GM11168 (cell line): ENCODE data around the gene SLIT3.
"Not testable (repeated sequence)": the region's sequence is repeated elsewhere in the genome, so short reads cannot be mapped to it uniquely, and the experiment has no call there.

ENCODE experiments used
- in situ Hi-C: fragments of 300-500 bp; cut with MboI; formaldehyde crosslinking; loops from one replicate; pipeline ENCODE4 v1.12.0; 2022; ENCODE audit warnings: low sequenced_read_pairs; ENCODE audit not compliant: unreplicated experiment

The SLIT3 gene

DNA sequence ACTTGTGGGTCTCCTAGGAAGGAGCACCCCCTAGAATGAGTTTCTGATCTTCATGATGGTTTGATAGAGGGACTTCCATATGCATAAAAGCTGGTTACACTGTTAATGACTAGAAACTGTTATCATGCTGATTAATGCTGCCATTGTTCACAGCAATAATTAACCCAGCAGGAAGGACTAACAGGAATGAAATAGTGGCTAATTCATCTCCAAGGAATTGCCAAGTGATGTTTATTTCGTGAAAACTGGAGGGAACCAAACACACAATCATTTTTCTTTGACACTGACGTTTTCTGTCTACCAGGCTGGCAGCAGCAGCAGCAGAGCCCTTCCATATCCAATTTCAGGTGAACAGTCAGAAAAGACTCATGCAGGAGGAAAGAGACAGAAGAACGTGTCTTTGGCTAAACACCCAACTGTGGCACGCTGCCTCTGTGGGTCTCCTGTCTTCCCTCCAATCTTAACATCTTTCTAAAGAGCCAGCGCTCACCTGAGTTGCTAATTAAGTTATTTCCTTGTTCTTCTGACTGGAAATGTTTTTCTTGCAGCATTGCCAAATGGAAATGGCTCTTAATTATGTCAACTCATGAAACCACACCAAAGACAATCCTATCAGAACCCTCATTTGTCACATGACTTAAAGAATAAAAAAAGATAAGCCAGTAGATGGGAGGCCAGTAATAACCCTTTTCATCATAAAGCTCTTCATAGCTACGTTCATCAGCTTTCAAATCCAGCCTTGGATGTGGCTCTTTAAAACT lies 181.5 kb downstream of the SLIT3 start:
- in situ Hi-C loops, result no loop called here

DNA sequence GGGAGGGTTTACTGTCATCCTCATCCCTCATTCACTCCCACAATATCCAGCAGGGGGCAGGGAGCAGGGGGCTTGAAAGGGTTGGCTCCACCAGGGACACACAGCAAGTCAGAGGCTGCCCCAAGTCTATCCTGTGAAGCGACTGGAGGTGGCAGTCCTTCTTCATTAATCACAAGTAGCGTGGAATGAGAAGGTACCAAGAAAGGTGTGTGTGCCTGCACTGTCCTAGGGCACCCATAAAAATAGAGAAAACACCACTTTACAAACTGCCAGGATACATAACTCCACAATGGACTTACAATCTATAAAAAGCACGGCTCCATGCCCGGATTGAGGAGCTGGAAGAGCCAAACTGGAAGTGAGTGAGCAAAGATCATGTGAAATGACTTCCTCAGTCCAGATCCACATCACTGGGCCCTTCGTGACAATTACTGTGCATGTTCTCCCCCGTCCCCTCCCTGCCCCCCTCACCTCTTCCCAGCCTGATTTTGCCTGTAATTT lies 183.9 kb downstream of the SLIT3 start:
- in situ Hi-C loops, result no loop called here

DNA sequence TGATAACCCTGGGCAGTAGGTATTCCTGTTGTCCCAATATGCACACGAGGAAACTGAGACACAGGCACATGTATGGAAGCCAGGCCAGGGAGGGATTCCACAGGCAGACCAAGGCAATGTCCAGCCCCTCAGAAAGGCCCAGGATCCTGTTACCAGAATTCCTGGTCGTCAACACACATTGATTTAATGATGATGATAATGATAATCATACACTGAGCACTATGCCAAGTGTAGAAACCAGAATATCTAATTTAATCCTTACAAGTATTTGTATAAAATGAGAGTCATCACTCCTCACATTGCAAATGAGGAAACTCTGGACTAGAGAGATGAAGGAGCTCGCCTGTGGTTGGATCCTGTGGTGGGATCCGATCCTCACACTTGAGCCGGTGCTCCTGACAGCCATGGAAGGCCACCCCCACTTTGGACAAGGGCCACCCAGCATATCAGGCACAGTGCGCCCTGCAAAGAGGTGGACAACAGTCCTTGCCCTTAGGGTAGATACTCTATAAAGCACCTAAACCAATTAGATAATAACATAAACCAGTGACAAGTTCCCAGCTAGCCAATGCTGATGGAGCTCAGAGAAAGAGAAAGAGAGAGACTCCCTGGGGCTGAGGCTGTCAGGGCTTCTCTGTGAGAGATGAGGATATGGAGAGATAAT lies 185.3 kb downstream of the SLIT3 start:
- in situ Hi-C loops, result no loop called here

DNA sequence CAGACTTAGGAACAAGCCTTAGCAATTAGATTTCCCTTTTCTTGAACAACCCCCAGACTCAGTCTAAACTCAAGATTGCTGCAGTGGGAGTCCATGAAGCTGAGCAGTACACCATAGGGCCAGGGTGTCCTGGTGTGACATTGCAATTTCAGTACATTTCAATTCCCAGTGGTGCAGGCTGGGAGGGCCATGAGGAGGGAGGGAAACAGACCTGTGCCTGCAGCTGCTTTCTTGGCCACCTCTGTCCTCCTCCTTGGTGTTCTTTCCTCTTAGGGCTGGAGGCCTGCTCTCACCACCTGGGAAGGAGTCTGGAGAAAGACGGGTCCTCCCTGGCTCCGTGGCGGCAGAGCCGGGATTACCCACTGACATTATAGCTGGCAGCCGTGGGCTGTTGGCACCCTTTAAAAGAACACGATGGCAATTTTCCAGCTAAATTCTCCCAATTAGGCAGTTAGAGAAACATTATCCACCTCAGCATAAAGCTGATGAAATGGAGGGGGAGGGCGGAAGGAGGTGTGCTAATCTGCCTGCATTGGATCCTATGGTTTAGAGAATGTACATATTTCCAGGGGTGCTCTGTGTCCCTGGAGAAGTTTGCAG lies 186.4 kb downstream of the SLIT3 start:
- in situ Hi-C loops, result no loop called here

DNA sequence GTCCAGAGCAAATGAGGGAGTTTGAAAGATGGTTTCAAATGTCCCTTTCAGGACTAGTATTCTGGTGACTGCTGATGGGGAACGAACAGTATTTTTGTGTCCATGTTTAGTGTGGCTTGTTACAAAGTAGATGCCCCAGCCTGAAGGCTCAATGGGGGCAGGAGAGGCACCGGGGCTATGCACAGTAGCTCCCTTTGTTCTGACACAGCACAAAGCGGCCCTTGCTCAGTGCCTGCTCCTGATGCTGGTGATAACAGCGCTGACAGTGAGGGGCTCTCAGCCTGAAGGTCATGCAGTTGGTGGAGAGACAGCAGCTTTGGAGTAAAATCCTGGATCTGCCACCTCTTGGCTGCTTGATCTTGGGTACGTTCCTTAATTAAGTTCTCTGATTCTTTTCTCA lies 188.9 kb downstream of the SLIT3 start:
- in situ Hi-C loops, result no loop called here

DNA sequence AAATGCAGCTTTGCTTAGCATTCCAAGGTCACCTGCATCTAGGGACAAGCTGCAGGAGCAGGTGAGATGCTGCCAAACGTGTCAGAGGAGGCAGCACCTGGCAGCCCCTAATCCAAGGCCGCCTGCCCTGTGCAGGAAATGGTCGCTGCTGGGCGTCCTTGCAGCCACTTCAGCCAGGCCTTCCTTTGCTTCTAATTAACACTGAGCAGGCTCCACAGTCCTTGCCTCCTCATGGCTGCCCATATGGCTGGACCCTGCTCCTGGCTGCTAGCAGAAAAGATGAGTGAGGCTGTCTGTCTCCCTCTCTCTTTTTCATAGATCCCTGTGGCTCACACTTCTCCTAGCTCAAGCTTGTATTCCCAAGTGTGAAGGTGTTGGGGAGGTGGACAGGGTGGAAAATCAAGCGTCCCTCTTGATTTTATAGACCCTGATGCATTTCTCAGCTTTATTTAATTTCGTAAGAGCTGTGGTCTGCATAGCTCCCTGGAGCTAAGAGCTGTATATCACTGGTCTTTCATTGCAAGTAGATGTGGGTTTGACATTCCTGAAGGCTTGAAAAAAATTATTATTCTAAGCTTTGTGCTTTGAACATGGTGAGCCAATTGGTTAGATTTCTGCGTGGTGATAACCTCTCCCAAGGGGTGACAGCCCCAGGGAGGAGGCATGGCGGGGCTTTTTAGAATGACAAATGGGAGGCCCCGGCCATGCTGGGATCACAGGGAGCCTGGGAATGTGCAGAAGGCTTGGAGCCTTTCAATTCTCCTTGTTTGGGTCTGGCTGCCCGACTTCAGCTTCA lies 193.8 kb downstream of the SLIT3 start:
- in situ Hi-C loops, result no loop called here

DNA sequence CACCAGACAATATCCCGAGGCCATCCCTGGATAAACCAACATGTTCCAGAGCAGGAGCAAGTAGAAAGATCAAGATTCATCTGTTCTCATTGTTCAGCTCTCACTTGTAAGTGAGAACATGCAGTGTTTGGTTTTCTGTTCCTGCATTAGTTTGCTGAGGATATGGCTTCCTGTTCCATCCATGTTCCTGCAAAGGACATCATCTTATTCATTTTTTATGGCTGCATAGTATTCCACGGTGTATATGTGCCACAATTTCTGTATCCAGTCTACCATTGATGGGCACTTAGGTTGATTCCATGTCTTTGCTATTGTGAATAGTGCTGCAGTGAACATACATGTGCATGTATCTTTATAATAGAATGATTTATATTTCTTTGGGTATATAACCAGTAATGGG lies 195.4 kb downstream of the SLIT3 start:
- in situ Hi-C loops, result not testable (repeated sequence)

DNA sequence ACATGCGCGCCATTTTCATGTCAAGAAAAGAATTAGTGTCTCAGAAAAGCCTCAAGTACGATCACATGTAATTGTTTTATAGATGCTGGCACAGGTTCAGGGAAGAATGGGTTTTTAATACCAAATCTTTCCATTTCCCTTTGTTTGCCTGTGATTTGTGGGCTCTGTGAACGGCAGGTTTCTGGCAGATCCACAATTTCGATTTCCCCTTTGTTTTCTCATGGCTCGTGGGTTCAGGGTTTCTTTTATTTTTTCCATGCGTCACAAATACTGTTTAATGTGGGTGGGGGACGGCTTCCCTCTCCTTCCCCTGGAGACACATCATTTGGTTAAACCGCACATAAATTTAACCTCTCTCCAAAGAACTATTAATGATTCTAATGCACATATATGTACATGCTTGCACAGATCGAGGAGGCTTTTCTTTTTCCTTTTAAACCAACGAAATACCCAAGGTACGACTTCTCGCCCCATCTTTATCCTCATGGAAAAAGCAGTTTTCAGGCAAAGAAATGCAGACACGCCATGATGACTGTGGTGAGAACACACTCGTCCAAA lies 195.9 kb downstream of the SLIT3 start:
- in situ Hi-C loops, result no loop called here

DNA sequence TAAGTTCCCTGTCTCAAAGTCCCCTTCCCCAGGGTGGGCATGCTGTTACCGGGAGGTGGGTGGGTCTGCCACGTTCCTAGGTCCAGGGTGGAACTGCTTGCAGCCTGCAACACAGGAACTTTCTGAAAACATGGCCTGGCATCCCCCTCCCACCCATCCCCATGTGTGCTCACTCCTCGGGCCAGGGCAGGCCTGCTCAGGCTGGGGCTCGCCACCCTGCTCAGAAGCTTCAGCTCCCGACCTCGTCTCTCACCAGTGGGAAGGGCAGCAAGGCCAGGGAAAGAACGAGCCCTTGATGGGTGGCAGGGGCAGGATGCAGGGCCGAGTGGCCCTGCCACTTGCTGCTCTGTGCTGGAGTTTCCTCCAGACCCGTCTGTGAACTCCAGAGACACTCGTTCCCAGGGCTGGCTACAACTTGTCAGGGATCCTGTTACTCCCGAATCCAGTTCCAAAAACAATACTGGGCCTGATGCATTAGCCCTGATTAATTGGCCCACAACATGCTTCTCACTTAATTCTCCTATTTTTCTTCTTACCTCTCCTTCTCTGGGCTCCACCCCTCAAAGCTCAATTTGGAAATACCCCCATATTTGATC lies 197.3 kb downstream of the SLIT3 start:
- in situ Hi-C loops, result no loop called here

DNA sequence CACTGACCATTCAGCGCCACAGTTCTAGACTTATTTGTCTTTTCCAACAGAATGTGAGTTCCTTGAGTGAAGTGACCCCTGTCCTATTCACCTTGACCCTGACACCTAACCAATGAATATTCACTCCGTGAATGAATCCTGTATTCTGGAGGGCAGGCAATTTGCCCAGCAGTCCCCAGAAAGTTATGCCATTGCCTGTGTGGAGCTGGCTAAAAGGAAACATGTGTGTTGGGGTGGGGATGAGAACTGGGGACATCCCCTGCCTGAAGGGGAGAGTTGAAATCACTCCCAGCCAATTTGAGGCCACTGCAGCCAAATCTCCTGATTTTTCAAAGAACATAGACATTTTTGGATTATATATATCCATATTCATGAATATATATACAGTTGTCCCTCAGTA lies 199.0 kb downstream of the SLIT3 start:
- in situ Hi-C loops, result no loop called here

DNA sequence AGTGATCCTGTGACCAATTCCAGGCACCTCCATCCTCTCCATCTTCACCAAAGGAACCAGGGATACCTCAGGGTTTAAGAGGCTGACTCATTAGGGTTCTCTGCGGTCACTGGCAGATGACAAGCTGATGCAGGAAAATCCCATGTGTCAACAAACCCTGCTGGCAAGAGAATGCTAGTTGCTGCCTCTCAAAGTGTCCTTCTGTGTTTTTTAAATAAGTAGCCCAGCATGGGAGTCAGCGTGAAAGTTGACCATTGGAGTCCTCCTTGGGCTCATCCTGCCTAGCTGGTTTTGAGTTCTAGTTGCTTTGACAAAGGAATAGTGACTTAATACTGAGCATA lies 200.2 kb downstream of the SLIT3 start:
- in situ Hi-C loops, result no loop called here

DNA sequence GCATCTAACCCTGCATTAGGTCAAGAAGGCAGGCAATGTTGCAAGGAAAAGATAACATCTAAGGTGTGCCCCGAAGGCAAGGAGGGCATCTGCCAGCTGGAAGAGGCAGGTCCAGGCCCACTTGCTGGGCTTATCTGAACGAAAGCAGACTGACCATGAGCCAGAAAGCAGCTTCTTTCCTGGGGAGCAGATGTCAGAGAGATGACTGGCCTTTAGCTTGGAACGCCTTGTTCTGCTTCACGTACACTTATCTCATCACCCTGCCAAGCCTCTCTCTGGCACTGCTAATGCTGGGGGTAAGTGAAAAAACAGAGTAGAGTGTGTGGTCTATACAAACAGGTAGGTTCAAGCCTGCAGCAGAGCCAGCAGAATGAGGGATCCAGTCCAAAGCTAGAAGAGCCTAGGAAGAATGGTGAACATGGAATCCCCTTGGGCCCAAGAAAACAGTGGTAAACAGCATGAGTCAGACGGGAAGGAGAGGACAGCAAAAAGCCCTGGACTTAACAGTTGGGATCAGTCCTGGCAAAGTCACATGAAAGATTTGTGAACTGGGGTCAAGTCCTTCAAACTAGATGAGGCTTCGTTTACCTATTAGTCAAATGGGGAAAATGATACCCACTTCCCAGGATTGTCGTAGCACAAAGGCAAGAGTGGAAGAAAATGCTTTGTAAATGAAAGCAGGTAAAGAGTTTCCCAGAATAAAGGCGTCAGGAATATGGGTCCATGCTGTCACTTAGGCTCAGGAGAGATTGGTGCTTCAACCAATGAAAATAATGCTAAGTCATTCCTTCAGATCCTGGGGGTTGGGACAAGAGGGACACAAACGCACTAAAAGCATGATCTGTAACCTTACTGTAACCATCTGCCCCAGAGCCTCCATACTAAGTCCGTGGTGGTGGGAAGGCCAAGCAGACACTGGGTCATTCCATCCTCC lies 200.9 kb downstream of the SLIT3 start:
- in situ Hi-C loops, result no loop called here

DNA sequence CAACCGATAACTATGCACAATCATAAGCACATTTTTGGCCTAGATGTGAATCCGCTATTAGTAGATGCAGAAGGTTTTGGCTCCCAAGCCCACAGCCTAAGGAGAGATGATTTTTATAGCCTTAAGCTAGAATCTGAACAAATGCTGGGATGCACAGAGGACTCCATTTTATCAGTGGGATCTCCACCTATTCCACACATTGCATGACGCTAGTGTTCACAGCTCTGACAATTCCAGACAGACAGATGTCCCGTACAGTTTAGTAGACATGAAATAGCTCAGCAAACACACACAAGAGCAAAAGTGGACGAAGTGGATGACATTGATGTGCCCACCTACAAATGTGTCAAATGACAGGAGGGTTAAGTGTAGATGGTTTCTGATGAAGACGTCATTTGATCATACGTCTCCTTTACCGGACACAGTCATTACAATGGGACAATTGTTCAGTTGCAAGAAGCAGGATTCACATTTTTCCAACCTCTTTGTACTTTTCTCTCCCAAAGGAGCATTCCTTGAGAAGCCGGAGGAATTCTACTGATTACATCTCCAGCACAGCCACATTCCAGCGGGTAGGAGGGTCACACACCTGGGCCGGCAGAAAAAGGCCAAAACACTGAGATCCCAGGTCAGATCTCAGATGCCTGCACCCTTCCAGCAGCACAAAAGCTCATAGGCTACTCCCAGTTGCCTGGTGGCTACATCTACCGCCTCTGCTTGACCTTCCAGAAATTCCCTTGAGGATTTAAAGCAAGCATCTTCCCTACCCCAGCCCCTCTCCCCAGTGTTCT lies 202.4 kb downstream of the SLIT3 start:
- in situ Hi-C loops, result no loop called here

DNA sequence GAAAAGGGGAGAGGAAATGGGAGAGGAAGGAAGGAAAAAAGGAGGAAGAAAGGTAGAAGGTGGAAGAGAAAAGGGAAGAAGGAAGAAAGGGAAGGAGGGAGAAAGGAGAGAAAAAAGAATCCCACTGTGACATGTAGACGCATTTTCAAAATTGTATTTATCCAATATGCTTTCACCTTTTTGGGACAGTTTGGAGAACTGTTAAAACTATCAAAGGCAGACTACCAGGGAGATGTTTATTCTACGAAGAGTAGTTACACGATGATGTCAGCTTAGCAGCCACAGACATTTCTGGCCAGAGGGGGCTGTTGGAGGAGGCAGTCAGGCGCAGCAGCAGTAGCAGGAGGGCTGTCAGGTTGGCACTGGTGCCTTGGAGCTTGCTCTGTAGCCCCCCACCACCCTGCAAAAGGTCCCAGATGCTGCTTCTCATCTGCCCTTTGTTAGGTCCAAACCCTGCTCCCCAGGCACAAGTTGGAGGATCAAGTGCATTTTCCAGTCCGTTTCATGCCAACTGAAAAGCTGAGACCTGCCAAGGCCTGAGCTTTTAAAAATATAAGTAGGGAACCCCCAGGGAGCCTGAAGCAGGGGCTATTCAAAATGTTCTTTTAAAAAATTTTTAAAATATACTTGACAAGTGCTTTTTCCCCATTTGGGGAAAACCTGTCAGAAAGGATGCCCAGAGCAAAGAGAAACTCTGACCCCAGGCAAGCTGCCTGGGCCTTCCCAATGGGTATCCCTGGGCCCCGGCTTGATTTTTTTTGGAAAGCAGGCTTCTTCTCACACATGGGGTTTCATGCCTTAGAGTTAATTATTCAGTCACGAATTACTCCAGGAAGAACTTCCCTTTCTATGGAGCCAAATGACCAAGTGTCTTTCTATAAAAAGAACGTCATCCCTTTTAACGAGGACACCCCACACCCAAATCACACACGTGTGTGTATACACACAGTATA lies 203.3 kb downstream of the SLIT3 start:
- in situ Hi-C loops, result no loop called here

DNA sequence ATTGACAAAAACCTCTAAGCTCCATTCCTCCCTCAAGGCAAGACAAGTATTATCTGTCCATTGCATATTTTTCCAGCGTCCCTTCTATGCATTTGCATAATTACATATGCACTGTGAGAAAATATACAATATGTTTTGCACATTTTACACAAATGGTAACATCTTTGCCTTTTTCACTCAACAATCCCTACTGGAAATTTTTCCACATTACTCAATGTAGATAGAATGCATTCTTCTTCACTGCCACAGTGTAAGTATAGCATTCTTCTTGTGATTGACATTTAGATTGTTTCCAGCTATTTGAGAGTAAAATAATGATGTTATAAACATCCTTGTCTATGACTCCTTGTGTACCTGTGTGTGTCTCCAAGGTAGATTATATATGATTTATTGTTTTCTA lies 205.0 kb downstream of the SLIT3 start:
- in situ Hi-C loops, result no loop called here

DNA sequence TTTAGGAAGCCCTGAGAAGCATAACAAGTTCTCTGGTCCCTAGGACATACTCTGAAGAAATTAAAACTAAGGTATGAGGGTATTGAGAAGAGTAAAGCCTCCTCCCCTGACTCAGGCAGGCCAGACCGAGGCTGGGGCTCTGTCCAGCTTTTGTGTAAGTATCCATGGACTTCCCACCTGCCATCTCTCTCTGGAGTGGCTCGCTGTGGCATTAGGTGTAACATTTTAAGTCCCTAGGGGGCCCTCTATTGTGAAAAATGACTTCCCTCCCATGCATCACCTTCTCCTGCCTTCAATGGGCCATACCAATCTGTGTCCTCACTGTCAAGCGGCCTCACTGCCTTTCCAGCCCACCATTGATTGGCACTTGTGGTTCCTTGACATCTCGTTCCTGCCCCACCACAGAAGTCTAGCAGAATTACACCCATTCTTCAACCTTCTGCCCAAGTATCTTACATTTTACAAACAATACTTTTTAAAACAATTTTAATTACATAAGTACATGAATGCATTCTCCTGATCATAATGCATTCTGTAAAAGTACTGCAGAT lies 205.5 kb downstream of the SLIT3 start:
- in situ Hi-C loops, result no loop called here
